Limb (tissue), 2 donors: ENCODE measurements around the gene CYSRT1.

Experiments used
- DNase-seq, 2 donors: peaks; one replicate each; pipeline ENCODE4 v3.0.0-alpha.2; 2016; ENCODE audit errors: extremely low spot score in 2 of 2

The CYSRT1 gene

DNA sequence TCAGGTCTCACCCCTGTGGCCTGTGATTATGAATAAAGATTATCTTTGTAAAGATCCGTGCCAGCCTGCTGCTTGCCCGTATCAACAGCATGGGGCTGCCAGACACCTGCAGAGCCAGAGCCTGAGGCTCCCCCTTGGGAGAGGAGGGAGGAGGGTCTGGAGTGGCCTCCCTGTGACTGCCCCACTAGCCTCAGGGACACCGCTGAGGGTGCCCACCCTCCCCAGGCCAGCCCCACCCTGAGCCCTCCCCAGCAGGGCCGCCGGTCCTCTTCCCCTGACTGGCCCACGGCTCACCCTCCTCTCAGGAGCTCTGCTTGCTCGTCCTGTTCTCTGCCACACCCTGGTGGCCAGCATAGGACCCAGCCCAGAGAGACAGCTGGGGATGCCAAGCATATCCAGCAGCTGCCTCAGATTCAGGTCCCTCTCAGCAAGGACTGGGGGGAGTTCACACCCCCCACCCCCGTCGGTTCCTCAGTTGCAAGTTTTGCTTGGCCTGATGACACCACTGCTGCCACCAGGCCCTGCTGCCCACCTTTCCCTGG lies 34.6 kb upstream of the CYSRT1 start:
- no peak for DNase-seq

GRCh38 chr9:137191245-137191644 lies 33.7 kb upstream of the CYSRT1 start:
- no peak for DNase-seq

GRCh38 chr9:137191691-137192447 lies 33.1 kb upstream of the CYSRT1 start:
- no peak for DNase-seq

DNA sequence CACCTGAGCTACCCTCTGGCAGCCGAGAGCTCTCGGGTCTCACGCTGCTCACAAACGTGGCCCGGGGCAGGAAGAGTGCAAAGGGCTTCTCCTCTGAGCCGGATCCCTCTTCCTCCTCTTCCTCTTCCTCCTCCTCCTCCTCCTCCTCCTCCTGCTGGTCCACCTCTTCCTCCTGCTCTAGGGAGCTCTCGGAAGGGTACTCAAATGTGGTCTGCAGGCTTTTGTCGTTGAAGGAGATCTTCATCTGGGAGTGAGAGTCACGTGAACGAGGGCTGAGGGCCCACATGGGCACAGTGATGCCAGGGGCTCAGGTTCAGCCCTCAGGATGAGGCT lies 32.6 kb upstream of the CYSRT1 start:
- DNase-seq: no peak

DNA sequence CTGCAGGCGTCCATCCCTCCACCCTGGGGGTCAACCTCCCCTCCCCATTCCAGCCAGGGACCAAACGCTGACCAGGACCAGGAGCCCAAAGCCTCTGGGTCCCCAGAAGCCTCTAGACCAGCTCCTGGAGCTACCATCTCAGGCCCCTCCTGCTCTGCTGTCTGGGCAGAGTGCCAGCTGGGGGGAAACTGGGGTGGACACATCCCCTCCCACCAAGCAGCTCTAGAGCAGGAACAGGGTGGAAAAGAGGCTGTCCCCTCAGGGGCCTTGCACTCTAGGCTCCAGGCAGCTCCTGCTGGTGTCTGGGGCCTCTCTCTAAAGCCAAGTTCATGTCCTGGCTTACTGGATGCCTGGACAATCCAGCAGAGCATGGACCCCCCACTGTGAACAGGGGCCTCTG lies 32.1 kb upstream of the CYSRT1 start:
- DNase-seq: no peak

- DNase-seq: no peak
These were observed 31.2 kb upstream of the CYSRT1 start for GRCh38 chr9:137193771-137194170.

DNA sequence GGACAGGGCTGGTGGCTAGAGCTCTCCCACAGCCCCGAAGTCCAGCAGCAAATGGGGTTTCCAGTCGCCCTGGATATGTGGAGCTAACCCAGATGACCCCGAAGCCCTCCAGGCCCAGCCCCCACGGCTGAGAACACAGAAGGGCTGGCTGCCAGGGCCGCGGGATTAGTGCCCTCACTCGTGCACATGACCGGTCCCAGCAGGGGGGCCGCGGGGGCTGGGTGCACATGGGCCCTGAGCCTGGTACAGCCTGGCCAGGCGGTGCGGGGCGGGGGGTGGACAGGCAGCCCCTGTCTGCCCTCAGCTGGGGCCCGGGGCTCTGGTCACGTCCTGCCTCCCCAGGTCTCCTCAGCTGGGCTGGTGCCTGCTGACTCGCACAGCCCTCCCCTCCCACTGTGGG lies 30.6 kb upstream of the CYSRT1 start:
- no peak for DNase-seq

GRCh38 chr9:137194909-137195308 lies 30.1 kb upstream of the CYSRT1 start:
- no peak for DNase-seq

GRCh38 chr9:137195525-137196220 lies 29.3 kb upstream of the CYSRT1 start:
- DNase-seq: no peak

DNA sequence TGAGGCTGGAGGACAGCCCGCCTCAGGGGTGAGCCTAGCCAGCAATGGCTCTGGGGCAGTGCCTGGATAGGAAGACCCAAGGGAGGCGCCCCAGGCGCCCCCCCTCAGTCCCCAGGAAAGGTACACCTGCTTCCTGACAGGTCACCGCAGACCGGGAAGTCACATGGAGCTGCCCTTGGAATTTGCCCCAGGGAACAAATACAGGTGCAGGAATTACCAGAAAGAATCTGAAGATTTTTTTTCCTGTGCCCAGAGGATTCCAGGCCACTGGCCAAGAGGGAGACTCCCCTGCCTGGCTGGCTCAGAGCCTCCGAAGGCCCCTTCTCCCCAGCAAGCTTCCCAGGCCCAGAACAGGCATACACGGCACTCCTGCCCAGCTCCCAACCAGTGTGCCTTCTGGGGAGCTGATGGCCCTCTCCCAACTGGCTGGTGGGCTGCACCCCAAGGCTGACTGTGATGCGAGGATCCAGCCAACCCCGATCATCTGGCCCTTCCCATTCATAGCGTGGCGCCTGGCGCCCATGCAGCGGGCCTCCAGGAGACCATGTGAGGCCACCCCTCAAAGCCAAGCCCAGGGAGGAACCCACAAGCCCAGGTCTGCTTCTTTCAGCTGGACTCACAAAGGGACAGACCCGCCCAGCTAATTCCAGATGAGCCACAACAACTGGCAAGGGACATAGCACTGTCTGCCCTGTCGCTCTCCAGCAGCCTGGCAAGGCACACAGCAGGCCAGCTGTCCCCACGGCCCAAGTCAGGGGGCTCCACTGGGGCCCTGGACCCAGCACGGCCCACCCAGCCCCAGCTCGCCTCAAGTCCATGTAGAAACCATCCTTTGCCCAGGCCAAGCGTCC lies 26.7 kb upstream of the CYSRT1 start:
- no peak for DNase-seq

DNA sequence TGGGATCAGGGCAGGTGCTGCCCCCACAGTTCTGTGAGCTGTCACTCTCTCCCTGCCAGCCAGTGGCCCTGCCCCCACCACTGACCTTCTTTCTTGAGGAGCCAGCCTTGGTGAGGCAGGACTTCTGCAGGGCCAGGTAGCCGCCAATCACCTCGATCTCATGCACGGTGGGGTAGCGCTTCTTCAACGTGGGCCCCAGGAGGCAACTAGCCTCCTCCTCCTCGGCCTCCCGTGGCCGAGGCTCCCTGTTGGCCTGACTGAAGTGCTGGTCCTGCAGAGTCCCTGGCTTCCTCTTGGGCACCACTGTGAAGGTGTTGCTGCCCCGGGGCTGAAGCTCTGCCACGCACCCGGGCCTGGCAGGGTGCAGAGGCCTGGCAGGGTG lies 26.1 kb upstream of the CYSRT1 start:
- no peak for DNase-seq

GRCh38 chr9:137199411-137200121 lies 25.4 kb upstream of the CYSRT1 start:
- DNase-seq: no peak

DNA sequence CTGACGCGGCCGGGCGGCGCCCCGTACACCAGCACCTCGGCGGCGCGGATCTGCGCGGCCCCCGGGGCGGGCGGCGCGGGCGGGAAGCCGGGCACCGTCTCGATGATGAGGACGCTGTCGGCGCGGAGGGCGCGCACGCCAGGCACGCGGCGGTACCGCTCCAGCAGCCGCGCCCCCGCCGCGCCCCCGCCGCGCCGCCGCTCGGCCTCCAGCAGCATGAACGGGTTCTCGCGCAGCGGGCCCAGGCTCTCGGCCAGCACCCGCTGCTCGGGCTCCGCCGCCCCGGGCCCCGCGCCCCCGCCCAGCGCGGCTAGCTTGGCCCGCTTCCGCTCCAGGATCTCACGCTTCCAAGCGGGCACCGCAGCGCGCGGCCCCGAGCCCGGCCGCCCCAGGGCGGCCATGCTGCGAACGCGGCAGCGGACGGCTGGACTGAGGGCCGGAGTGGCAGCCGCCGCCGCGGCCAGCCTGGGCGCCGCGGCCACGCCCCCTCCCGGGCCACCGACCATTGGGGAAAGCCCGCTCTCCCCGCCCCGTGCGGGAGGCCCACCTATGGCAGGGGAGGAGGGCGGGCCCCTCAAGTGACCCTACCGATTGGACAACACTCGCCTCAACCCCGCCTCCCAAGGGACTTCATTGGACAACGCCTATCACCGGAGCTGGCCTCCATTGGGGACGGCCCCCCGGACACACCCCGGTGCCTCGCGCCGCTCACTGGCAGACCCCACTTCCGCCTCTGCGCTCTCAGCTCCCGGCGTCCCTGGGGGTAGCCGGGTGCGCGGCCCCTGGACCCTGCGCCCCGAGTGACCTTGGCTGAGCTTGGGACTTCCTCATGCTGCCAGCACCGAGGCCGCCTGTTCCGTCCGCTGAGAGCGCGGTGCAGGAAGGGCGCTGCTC lies 24.4 kb upstream of the CYSRT1 start, which contains the start of gene TPRN:
TPRN (minus strand) TSS at position 431 of the 894 bp plus-strand sequence; CDS start at position 401, 30 bp downstream.
- DNase-seq: peak; percentile 97

GRCh38 chr9:137201205-137201868 lies 23.6 kb upstream of the CYSRT1 start:
- DNase-seq: no peak

- DNase-seq: no peak
These were observed 22.0 kb upstream of the CYSRT1 start for GRCh38 chr9:137202966-137203365.

DNA sequence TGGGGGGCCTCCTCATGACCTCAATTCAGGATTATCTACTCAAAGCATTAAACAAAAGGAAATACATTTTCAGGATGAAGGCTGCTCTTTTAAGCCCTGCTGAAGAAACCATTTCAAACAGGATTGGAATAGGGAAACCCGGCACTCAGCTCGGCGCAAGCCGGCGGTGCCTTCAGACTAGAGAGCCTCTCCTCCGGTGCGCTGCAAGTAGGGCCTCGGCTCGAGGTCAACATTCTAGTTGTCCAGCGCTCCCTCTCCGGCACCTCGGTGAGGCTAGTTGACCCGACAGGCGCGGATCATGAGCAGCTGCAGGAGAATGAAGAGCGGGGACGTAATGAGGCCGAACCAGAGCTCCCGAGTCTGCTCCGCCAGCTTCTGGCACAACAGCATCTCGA lies 20.2 kb upstream of the CYSRT1 start:
- DNase-seq: no peak

- peak; percentile 84 to 96 for DNase-seq
These were observed 19.6 kb upstream of the CYSRT1 start, which contains the start of the genes NDOR1 and TMEM203 for GRCh38 chr9:137205126-137206069. NDOR1 (plus strand) TSS chr9:137205700; CDS start chr9:137205778, 78 bp downstream. TMEM203 (minus strand) TSS chr9:137205648; CDS start chr9:137205414, 234 bp downstream.

GRCh38 chr9:137206602-137207001 lies 18.4 kb upstream of the CYSRT1 start:
- no peak for DNase-seq
